Rectal smooth muscle tissue (tissue), 1 donor: ENCODE results near the gene NF1.
A peak's percentile ranks its signal among the peaks of the same experiment; 100 is the strongest.
"Not testable (repeated sequence)": the region's sequence is repeated elsewhere in the genome, so short reads cannot be mapped to it uniquely, and the experiment has no call there.

Experiments
- H3K27ac ChIP-seq: one replicate; pipeline ENCODE4 v1.7.0; 2013; ENCODE audit warnings: low read depth, low read length, inconsistent platforms
- H3K27me3 ChIP-seq: one replicate; pipeline ENCODE4 v1.7.0; 2013; ENCODE audit warnings: low read length; ENCODE audit not compliant: control insufficient read depth, insufficient read depth
- H3K36me3 ChIP-seq: one replicate; pipeline ENCODE4 v1.7.0; 2013; ENCODE audit warnings: low read length; ENCODE audit not compliant: control insufficient read depth, insufficient read depth
- H3K4me1 ChIP-seq: one replicate; pipeline ENCODE4 v1.7.0; 2013; ENCODE audit warnings: low read length; ENCODE audit not compliant: control insufficient read depth, insufficient read depth
- H3K4me3 ChIP-seq: one replicate; pipeline ENCODE4 v1.7.0; 2013; ENCODE audit warnings: low read length
- H3K9ac ChIP-seq: one replicate; pipeline ENCODE4 v1.7.0; 2013; ENCODE audit warnings: low read length

Gene NF1

GRCh38 chr17:31320791-31321190 lies 226.0 kb downstream of the NF1 start:
- H3K4me3 ChIP-seq = peak overlapping the region; percentile 20
- H3K9ac ChIP-seq = no peak overlapping the region
- H3K27ac ChIP-seq = no peak overlapping the region
- no peaks in the 10 kb centered on the region for H3K4me1 ChIP-seq
- H3K36me3 ChIP-seq = no peaks in the 10 kb centered on the region
- H3K27me3 ChIP-seq = no peaks in the 10 kb centered on the region

DNA sequence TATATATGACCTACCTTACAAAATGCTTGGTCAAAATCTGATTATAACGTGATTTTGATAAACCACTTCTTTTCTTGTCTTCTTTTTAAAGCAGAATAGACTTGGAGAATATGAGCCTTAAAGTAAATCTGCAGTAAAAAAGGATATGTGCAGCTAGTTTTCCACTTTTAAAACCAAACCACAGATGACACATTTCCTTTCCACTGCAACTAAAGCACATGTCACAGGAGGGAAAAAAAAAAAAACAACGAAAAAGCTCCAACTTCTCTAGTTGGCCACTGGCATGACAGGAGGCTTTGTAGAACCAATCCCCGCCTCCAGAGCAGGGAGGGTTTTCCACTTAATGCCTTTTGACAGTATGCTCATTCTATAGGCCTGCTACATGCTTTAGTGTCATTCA lies 226.7 kb downstream of the NF1 start, which contains the start of gene EVI2A:
EVI2A (minus strand) TSS at position 142 of the 400 bp plus-strand sequence. CDS start 2,609 bp downstream, outside the sequence.
- Histone ChIP-seq H3K9ac (peak within 1 kb of the TSS; percentile 41), H3K4me3 (peak within 1 kb of the TSS; percentile 20), H3K27ac (no peak within 1 kb of the TSS), H3K4me1 (no peaks in the 10 kb centered on the region), H3K36me3 (peaks cover 5% of the 10 kb centered on the region), H3K27me3 (no peaks in the 10 kb centered on the region)

DNA sequence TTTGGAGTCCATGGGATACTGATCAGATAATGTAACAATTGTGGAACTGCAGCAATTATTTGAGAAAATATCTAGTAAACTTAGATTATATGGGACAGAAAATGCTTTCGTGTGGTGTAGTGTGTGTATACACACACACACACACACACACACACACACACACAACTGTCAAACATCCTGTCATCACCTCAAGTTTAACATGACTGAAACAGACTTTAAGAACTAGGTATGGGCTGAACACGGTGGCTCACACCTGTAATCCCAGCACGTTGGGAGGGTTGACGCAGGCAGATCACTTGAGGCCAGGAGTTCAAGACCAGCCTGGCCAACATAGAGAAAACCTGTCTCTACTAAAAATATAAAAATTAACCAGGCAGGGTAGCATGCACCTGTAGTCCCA lies 227.2 kb downstream of the NF1 start:
- Histone ChIP-seq H3K9ac (no peak overlapping the region), H3K27ac (no peak overlapping the region), H3K36me3 (peaks cover 5% of the 10 kb centered on the region), H3K4me1 (no peaks in the 10 kb centered on the region), H3K27me3 (no peaks in the 10 kb centered on the region), H3K4me3 (no peak overlapping the region)

DNA sequence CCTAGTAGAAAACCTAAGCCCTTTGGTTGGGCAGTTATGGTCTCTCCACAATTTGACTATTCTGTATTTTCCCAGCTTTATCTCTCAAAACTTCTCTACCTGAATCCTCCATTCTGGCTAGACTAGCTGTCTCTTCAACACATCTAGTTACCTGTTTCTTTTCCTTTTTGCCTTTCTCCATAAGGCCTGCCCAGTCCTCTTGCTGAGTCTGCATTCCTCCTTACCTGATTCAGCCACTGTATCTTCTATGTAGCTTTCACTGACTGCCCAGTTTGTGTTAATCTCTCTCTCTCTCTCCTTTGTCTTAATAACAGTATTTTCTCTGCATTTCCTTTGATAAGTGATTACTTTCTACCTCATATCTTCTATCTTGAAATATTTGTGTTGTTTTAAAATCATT lies 228.8 kb downstream of the NF1 start:
- no peak overlapping the region for H3K27ac ChIP-seq
- H3K9ac ChIP-seq = no peak overlapping the region
- H3K36me3 ChIP-seq = peaks cover 5% of the 10 kb centered on the region
- H3K4me3 ChIP-seq = no peak overlapping the region
- H3K27me3 ChIP-seq = no peaks in the 10 kb centered on the region
- H3K4me1 ChIP-seq = no peaks in the 10 kb centered on the region

DNA sequence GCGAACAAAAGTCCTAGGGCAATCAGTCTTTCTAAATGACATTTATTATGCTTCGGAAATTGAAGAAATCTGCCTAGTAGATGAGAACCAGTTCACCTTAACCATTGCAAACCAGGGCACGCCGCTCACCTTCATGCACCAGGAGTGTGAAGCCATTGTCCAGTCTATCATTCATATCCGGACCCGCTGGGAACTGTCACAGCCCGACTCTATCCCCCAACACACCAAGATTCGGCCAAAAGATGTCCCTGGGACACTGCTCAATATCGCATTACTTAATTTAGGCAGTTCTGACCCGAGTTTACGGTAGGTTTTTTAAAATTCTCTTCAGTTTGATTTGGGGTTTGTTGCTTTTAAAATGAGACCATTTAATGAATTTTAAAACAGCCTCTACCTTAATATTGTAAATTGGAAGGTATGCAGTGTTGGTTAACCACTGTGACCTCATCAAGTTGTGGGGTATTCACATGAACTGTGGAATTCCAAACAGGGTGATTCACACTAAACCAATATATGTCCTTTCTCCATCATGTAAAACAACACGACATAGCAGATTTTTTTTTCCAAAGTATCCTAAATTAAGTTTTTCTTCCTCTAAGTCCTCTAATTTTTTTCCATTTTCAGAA lies 232.9 kb downstream of the NF1 start:
- Histone ChIP-seq H3K36me3 (peaks cover 5% of the 10 kb centered on the region), H3K9ac (no peak overlapping the region), H3K27ac (no peak overlapping the region), H3K27me3 (no peaks in the 10 kb centered on the region), H3K4me3 (no peak overlapping the region), H3K4me1 (no peaks in the 10 kb centered on the region)

DNA sequence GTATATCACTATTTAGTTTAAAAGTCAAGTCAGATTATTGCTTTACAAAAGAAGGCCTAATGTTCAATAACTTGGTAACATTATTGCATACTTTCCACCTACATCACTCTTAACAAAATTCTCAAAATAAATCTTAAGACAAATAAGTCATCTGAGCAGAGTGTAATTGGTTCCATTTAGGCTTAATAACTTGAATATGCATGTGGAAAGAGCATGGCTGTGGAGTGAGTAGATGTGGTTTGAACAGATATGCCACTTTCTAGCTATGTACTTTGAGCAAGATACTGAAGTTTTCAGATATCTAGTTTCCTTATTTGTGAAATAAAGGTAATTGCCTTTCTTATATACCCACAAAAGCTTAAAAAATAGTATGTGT lies 233.4 kb downstream of the NF1 start:
- Histone ChIP-seq H3K27ac (no peak overlapping the region), H3K27me3 (no peaks in the 10 kb centered on the region), H3K9ac (no peak overlapping the region), H3K4me3 (no peak overlapping the region), H3K36me3 (peaks cover 5% of the 10 kb centered on the region), H3K4me1 (no peaks in the 10 kb centered on the region)

GRCh38 chr17:31329221-31329620 lies 234.4 kb downstream of the NF1 start:
- H3K4me1 ChIP-seq = no peaks in the 10 kb centered on the region
- no peak overlapping the region for H3K27ac ChIP-seq
- H3K36me3 ChIP-seq = peaks cover 5% of the 10 kb centered on the region
- H3K4me3 ChIP-seq = no peak overlapping the region
- no peak overlapping the region for H3K9ac ChIP-seq
- H3K27me3 ChIP-seq = no peaks in the 10 kb centered on the region

GRCh38 chr17:31339906-31340661 lies 245.3 kb downstream of the NF1 start:
- no peak overlapping the region for H3K4me3 ChIP-seq
- no peak overlapping the region for H3K27ac ChIP-seq
- peaks cover 5% of the 10 kb centered on the region for H3K36me3 ChIP-seq
- H3K4me1 ChIP-seq = no peaks in the 10 kb centered on the region
- H3K9ac ChIP-seq = no peak overlapping the region
- no peaks in the 10 kb centered on the region for H3K27me3 ChIP-seq

GRCh38 chr17:31345191-31345747 lies 250.5 kb downstream of the NF1 start:
- H3K27ac ChIP-seq, H3K4me3 ChIP-seq, H3K27me3 ChIP-seq, H3K4me1 ChIP-seq, H3K36me3 ChIP-seq, H3K9ac ChIP-seq: not testable (repeated sequence)

GRCh38 chr17:31349454-31349853 lies 254.7 kb downstream of the NF1 start:
- Histone ChIP-seq H3K9ac (no peak overlapping the region), H3K36me3 (no peaks in the 10 kb centered on the region)

DNA sequence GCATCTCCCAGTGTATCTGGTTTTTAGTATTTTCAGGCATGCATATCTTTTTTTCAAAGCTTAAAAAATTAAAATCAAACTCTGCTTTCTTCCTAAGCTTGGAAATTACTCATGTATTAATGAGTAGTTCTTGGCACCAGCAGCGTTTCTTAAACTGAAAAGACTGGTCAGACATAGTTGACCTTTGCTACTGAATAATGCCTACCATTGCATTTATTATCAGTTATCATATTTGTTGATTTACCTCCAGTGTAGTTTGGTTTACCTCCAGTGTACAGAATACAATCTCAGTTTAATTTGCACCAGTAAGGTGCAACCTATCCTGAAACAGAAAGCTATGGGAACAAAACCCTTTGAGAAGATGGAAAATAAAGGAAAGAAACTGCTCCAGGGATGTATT lies 261.2 kb downstream of the NF1 start:
- Histone ChIP-seq H3K36me3 (peaks cover 3% of the 10 kb centered on the region), H3K4me3 (no peak overlapping the region), H3K27me3 (no peaks in the 10 kb centered on the region), H3K9ac (no peak overlapping the region), H3K27ac (no peak overlapping the region), H3K4me1 (no peaks in the 10 kb centered on the region)

More at GRCh38 chr17:31349454-31349853, 254.7 kb downstream of the NF1 start:
- Histone ChIP-seq H3K27ac (no peak overlapping the region), H3K27me3 (no peaks in the 10 kb centered on the region), H3K4me3 (no peak overlapping the region), H3K4me1 (no peaks in the 10 kb centered on the region)

DNA sequence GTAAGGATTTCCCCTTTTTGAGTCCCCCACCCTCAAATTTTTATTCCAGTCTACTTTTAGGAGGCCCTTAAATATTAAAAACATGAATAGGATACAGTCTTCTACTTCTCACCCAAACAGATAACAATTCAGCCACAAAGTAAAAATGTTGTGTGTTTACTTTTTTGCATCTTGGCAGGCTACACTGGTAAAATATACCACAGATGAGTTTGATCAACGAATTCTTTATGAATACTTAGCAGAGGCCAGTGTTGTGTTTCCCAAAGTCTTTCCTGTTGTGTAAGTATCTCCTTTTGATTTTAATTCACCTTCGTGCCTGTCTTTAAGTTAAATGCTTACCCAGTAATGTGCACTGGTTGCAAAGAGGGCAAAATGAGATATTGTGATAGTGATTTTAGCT lies 262.3 kb downstream of the NF1 start:
- no peak overlapping the region for H3K9ac ChIP-seq
- no peak overlapping the region for H3K27ac ChIP-seq
- H3K4me1 ChIP-seq = no peaks in the 10 kb centered on the region
- H3K4me3 ChIP-seq = no peak overlapping the region
- H3K36me3 ChIP-seq = peaks cover 3% of the 10 kb centered on the region
- no peaks in the 10 kb centered on the region for H3K27me3 ChIP-seq
